NK-92 (cell line): ENCODE data around the gene PPP1R3G.
"Not testable (repeated sequence)": the region's sequence is repeated elsewhere in the genome, so short reads cannot be mapped to it uniquely, and the experiment has no call there.

Experiments used
- DNase-seq: peaks from one replicate; lab custom pipeline; 2025; ENCODE audit not compliant: unreplicated experiment; lab: John Stamatoyannopoulos, UW

The PPP1R3G gene

DNA sequence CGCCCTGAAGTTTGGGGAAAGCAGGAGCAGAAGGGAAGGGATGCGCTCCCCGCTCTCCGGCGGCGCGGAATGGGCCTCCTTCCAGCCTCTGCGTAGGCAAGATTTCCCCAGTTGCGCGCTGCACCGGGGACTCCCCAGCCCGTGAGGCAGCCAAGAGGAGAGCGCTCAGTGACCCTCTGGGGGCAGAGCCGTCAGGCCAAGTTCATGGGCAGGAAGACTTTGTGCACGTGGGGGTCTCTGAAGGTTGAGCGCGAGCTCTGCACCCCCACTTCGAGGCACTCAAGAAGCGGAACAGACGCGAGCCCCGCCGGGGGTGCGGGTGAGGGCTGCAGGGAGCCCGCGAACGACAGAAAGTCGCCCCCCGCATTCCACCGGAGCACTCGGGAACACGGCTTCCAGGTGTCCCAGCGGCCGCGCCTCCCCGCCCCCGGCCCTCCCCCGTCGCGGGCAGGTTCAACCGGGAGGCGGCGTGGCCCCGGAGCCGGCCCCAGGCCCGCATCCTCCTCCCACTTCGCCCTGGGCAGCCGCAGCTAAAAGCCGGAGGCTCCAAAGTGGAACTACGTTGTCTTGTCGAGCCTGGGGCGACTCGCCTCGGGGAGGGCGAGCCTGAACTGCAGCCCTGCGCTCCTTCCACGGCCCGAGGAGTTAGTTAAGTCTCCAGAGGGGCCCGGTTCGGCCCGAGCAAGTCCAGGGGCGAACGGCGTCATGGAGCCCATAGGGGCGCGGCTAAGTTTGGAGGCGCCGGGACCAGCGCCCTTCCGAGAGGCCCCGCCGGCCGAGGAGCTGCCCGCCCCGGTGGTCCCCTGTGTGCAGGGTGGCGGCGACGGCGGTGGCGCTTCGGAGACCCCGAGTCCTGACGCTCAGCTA lies at the start of gene PPP1R3G:
Gene PPP1R3G, plus strand, starts transcription at position 561 of the 867 bp plus-strand sequence. Its CDS starts 145 bp downstream, at position 706.
- no peak for DNase-seq

- no peak for DNase-seq
Measured at GRCh38 chr6:5036269-5036668, 48.9 kb upstream of the PPP1R3G start.

DNA sequence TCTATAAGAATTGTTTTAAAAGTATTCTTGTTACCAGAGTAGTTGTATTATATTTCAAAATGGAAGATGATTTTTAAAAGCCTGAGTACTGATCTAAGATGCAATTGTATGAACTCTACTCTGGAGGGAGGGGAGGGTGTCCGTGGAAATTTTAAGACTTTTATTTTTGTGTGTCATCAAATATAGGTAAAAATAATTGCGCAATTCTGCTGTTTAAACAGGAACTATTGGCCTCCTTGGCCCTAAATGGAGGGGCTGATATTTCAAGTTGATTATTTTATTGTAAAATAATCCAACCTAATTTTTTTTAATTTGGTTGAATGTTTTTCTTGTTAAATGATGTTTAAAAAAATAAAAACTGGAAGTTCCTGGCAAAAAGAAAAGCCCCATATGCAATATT lies 43.2 kb upstream of the PPP1R3G start:
- DNase-seq = no peak

DNA sequence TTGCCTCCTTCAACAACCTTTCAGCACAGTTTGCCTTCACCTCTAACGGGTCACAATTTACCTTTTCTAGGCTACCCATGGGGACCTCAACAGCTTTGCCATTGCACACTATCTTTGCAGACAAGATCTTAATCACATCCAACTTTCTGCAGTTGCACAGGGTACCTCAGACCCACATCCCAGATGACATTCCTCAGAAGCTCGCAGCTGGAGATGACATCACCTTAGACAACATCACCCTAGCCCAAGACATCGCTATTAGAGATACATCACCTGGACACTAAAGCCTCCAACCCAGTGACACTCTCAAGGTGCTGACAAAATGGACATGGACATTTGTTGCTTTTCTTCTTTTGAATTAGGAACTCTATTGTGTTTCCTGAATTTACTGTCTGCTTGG lies 42.7 kb upstream of the PPP1R3G start:
- no peak for DNase-seq

GRCh38 chr6:5044866-5045265 lies 40.3 kb upstream of the PPP1R3G start:
- no peak for DNase-seq

DNA sequence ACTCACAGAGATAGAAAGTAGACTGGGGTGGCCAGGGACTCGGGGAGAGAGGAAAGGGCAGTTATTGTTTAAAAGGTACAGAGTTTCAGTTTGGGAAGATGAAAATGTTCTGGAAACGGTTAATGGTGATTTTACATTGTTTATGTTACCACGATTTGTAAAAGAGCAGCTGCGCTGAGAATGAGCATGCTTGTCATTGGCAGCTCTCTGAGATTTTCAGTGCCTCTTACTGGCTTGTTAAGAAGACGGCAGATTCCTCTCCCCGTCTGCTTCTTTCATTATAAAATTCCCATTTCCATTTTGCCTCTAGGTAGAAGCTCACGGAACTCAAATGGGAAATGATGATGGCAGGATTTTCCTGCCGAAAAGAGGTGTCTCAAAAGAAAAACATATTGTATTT lies 39.7 kb upstream of the PPP1R3G start:
- no peak for DNase-seq

DNA sequence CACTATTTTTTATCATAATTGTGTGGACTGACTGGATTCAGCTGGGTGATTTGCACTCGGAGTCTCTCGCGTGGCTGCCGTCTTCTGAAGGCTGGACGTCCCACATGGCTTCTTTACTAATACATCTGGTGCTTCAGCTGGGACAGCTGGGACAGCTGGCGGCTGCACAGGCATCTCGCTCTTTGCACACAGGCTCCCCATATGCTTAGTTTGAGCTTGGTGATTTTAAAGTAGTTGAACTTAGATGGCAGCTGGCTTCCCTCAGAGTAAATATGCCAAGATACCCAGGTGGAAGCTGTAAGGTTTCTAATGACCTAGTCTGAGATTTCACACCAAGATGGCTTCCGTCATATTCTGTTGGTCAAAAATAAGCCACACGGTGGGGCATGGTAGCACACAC lies 38.7 kb upstream of the PPP1R3G start:
- no peak for DNase-seq

GRCh38 chr6:5050009-5050408 lies 35.1 kb upstream of the PPP1R3G start:
- DNase-seq = no peak

- DNase-seq = no peak
Measured at GRCh38 chr6:5051394-5051793, 33.7 kb upstream of the PPP1R3G start.

- no peak for DNase-seq
Measured at GRCh38 chr6:5053038-5053437, 32.1 kb upstream of the PPP1R3G start.

- no peak for DNase-seq
Measured at GRCh38 chr6:5053864-5054244, 31.3 kb upstream of the PPP1R3G start.

- no peak for DNase-seq
Measured at GRCh38 chr6:5054245-5054873, 30.8 kb upstream of the PPP1R3G start.

DNA sequence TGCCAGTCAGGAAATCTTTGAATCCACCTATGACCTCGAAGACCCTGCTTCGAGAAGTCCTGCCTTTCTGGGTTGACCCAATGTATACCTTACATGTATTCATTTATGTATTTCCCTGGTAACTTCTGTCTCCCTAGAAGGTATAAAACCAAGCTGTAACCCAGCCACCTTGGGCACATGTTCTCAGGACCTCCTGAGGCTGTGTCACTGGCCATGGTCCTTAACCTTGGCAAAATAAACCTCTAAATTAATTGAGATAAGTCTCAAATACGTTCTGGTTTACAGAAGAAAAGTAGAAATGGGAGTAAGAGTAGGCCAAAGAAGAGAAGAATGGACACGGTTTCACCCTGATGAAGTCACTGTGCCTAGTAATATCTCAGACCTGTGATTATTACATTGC lies 30.0 kb upstream of the PPP1R3G start:
- DNase-seq = no peak

DNA sequence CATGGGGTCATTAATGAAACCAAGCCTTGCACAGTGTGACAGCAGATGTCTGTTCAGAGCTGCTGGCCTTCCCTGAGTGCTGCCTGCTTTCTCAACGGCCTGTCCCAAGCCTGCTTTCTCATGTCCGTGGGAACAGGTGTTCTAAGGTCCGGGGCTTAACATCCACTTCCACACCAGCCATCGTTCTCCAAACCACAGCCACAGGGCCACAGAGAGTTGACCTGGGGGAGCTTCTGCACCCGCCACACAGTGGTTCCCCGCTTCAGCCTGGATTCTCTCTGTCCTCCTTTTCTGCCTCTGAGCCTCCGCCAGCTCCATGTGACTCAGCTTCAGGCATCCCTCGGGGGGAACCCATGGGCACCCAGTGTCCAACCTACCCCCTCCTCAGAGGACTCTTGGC lies 26.9 kb upstream of the PPP1R3G start:
- DNase-seq = no peak

GRCh38 chr6:5059036-5059896 lies 25.9 kb upstream of the PPP1R3G start:
- no peak for DNase-seq

GRCh38 chr6:5060439-5060838 lies 24.7 kb upstream of the PPP1R3G start:
- DNase-seq = not testable (repeated sequence)

GRCh38 chr6:5061152-5061551 lies 24.0 kb upstream of the PPP1R3G start:
- DNase-seq = no peak

- DNase-seq = no peak
Measured at GRCh38 chr6:5063617-5064016, 21.5 kb upstream of the PPP1R3G start.

DNA sequence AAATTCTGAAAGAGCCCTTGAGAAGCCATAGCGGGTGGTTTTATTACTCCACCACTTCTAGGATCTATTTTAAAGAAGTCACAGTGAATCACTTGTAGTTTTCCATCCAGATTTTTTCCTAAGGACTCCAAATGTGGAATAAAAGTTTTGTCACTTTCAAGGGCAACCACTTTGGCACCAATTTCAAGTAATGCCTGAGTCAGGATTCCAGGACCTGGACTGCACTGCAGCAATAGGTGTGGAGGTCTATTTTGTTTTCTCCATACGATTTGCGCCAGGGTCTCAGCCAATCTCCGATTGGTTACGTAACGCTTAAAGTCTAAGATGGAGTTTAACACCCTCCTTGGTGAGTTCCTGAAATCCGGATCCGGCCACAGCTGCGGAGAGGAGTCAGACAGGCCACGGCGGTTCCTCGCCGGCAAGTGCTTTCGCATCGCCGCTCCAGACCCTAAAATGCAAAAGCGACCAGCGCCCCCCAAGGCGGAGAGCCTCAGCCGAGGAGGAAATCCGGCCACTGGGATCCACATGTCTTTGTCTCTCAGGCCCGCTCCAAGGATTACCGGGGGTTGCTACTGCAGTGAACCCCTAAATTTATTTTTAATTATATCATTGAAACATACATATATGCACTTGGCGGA lies 18.6 kb upstream of the PPP1R3G start:
- DNase-seq = no peak

DNA sequence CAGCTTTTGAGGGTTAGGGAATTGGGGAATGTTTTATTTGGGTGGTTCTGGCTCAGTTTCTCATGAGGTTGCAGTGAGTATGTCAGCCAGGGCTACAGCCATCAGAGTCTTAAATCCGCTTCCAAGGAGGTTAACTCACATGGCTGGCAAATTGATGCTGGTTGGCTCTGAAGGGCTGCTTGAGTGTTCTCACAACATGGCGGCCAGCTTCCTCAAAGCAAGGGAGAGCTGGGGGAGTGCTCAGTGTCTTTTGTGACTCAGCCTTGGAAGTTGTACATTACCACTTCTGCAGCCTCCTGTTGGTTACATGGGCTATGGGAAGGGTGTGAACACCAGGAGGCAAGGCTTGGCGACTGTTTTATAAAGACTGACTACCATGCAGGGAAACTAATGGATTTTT lies 17.8 kb upstream of the PPP1R3G start:
- DNase-seq = no peak

DNA sequence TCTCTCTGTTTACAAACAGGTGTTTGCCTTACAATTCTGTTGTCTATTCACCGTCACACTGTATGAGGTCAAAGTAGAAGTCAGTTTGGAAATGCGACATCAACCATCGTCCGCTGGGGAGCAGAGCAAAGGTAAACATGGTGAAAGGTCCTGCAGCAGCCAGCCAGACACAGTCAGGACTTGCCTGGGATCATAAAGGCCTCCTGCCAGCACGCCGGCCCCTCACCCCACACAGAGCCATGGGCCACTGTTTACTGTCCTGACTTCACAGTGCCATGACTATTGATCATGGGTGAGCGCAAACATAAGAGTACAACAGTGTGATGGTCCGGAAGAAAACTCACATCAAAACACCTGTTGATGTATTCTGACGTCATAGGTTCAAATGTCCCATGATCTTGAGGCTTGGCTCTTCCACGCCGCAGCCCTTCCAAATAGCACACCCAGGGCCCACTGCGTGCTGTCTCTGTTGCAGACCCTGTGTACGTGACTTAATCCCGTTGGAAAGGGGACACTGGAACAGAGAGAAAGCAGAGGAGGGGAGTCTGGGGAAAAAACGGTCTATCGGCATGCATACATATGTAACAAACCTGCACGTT lies 16.9 kb upstream of the PPP1R3G start:
- DNase-seq = no peak
